GM12872 (cell line): Measurements from ENCODE around the gene UCHL3.

Experiments
- CTCF ChIP-seq: IDR thresholded peaks from 3 replicates; pipeline ENCODE4 v1.5.1; 2011; ENCODE audit warnings: low read depth, mild to moderate bottlenecking, low read length, moderate library complexity; ENCODE audit not compliant: insufficient read depth

Gene UCHL3

GRCh38 chr13:75581874-75582640, 32.5 kb downstream of the UCHL3 start:
- no peak for TF ChIP-seq CTCF

- TF ChIP-seq CTCF: no peak
Observed at GRCh38 chr13:75583091-75583490, 33.5 kb downstream of the UCHL3 start.

GRCh38 chr13:75585153-75585552, 35.6 kb downstream of the UCHL3 start:
- TF ChIP-seq CTCF: no peak

- TF ChIP-seq CTCF: no peak
Observed at GRCh38 chr13:75587679-75588078, 38.1 kb downstream of the UCHL3 start.

- no peak for TF ChIP-seq CTCF
Observed at GRCh38 chr13:75596657-75597182, 47.1 kb downstream of the UCHL3 start.

GRCh38 chr13:75600371-75600770, 50.8 kb downstream of the UCHL3 start:
- no peak for TF ChIP-seq CTCF

- TF ChIP-seq CTCF: no peak
Observed at GRCh38 chr13:75603038-75603437, 53.4 kb downstream of the UCHL3 start.
